PC-9 (cell line): ENCODE data around the gene ZDHHC17.

Source experiments
- CTCF ChIP-seq: fragments of 200-600 bp; sonication (generic); conservative IDR thresholded peaks from 2 replicates; pipeline ENCODE4 v1.6.1; 2017; ENCODE audit warnings: mixed run types, antibody characterized with exemption, mild to moderate bottlenecking, moderate library complexity
- EZH2 ChIP-seq: fragments of 200-600 bp; sonication (generic); IDR thresholded peaks from 2 replicates; pipeline ENCODE4 v1.8.0; 2017; ENCODE audit warnings: antibody characterized with exemption, low read depth

GRCh38 chr12:76876696-76877229 lies 112.8 kb downstream of the ZDHHC17 start:
- TF ChIP-seq CTCF (no peak), EZH2 (no peak)
